NOMO-1 (cell line): ENCODE results near the gene NAIF1.
"Not testable (repeated sequence)": the region's sequence is repeated elsewhere in the genome, so short reads cannot be mapped to it uniquely, and the experiment has no call there.

Experiments used
- DNase-seq, 2 experiments: peaks; one replicate each; lab custom pipeline; 2025; ENCODE audit not compliant: unreplicated experiment in 2 of 2; lab: John Stamatoyannopoulos, UW

NAIF1 gene

GRCh38 chr9:128036522-128036921 lies 30.6 kb downstream of the NAIF1 start:
- DNase-seq: not testable (repeated sequence)

GRCh38 chr9:128034821-128035652 lies 32.1 kb downstream of the NAIF1 start:
- peak; percentile 52 to 61 for DNase-seq

GRCh38 chr9:128033609-128034008 lies 33.5 kb downstream of the NAIF1 start:
- DNase-seq: no peak

GRCh38 chr9:128027705-128028104 lies 39.4 kb downstream of the NAIF1 start:
- DNase-seq: no peak

- no peak for DNase-seq
Measured at GRCh38 chr9:128026773-128027541, 40.2 kb downstream of the NAIF1 start.

- no peak for DNase-seq
Measured at GRCh38 chr9:128026255-128026772, 40.8 kb downstream of the NAIF1 start.

GRCh38 chr9:128025736-128026135 lies 41.4 kb downstream of the NAIF1 start:
- no peak for DNase-seq

GRCh38 chr9:128024761-128025308 lies 42.3 kb downstream of the NAIF1 start:
- DNase-seq: no peak

- DNase-seq: not testable (repeated sequence)
Measured at GRCh38 chr9:128023671-128024070, 43.4 kb downstream of the NAIF1 start.

- no peak for DNase-seq
Measured at GRCh38 chr9:128022886-128023285, 44.2 kb downstream of the NAIF1 start.

GRCh38 chr9:128021098-128021497 lies 46.0 kb downstream of the NAIF1 start:
- no peak for DNase-seq

- DNase-seq: no peak
Measured at GRCh38 chr9:128020692-128021091, 46.4 kb downstream of the NAIF1 start.

- no peak for DNase-seq
Measured at GRCh38 chr9:128015696-128016095, 51.4 kb downstream of the NAIF1 start.
